Breast epithelium (tissue), 3 donors: ENCODE results near the gene DAB1.

Source experiments
- POLR2A ChIP-seq: fragments of 450-650 bp; IDR thresholded peaks from one replicate; pipeline ENCODE4 v1.6.1; 2016; ENCODE audit warnings: antibody characterized with exemption, mild to moderate bottlenecking, moderate library complexity
- POLR2AphosphoS5 ChIP-seq, 3 donors: sonication (generic); formaldehyde crosslinking; IDR thresholded peaks; one replicate each; pipeline ENCODE4 v1.6.1; 2017; ENCODE audit warnings: antibody characterized with exemption in 3 of 3
- TF ChIP-seq, protein P1 (sequence below), 3 donors: fragments of 450-650 bp; IDR thresholded peaks; one replicate each; pipeline ENCODE4 v1.5.1; 2016 to 2017; ENCODE audit warnings: antibody characterized with exemption in 3 of 3, mild to moderate bottlenecking in 3 of 3, moderate library complexity in 3 of 3

GRCh38 chr1:57116871-57117270 lies 307.0 kb downstream of the DAB1 start:
- TF ChIP-seq POLR2AphosphoS5 (IDR thresholded peaks at IDR 0.05) (no peak), POLR2A (no peak)
- TF ChIP-seq, protein P1, sequence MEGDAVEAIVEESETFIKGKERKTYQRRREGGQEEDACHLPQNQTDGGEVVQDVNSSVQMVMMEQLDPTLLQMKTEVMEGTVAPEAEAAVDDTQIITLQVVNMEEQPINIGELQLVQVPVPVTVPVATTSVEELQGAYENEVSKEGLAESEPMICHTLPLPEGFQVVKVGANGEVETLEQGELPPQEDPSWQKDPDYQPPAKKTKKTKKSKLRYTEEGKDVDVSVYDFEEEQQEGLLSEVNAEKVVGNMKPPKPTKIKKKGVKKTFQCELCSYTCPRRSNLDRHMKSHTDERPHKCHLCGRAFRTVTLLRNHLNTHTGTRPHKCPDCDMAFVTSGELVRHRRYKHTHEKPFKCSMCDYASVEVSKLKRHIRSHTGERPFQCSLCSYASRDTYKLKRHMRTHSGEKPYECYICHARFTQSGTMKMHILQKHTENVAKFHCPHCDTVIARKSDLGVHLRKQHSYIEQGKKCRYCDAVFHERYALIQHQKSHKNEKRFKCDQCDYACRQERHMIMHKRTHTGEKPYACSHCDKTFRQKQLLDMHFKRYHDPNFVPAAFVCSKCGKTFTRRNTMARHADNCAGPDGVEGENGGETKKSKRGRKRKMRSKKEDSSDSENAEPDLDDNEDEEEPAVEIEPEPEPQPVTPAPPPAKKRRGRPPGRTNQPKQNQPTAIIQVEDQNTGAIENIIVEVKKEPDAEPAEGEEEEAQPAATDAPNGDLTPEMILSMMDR (IDR thresholded peaks at IDR 0.05), result no peak
